GM12865 (cell line): Measurements from ENCODE around the gene SKI.

ENCODE experiments used
- DNase-seq: peaks from one replicate; pipeline ENCODE4 v3.0.0; 2010; ENCODE audit warnings: low read depth
- H3K4me3 ChIP-seq: 2 replicates; pipeline ENCODE4 v1.5.1; 2011; ENCODE audit warnings: mild to moderate bottlenecking, low read depth, low read length, control low read depth
- TF ChIP-seq, protein P1 (sequence below): IDR thresholded peaks from 2 replicates; pipeline ENCODE4 v1.5.1; 2011; ENCODE audit warnings: low read length, control low read depth, low read depth, inconsistent platforms; ENCODE audit not compliant: insufficient read depth; ENCODE audit errors: missing control alignments

Gene SKI

DNA sequence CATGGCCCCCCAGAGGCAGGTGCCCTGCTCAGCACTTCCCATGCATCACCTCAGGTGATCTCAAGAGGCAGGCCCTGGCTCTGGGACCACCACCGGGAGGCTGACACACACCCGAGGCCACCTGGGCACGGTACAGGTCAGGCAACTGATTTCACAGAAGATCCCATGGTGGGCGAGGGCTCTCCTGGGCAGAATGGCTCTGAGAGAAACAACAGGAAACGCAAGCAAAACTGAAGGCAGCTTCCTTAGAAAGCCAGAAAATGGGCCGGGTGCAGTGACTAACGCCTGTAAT lies 11.4 kb upstream of the SKI start:
- TF ChIP-seq, protein P1, sequence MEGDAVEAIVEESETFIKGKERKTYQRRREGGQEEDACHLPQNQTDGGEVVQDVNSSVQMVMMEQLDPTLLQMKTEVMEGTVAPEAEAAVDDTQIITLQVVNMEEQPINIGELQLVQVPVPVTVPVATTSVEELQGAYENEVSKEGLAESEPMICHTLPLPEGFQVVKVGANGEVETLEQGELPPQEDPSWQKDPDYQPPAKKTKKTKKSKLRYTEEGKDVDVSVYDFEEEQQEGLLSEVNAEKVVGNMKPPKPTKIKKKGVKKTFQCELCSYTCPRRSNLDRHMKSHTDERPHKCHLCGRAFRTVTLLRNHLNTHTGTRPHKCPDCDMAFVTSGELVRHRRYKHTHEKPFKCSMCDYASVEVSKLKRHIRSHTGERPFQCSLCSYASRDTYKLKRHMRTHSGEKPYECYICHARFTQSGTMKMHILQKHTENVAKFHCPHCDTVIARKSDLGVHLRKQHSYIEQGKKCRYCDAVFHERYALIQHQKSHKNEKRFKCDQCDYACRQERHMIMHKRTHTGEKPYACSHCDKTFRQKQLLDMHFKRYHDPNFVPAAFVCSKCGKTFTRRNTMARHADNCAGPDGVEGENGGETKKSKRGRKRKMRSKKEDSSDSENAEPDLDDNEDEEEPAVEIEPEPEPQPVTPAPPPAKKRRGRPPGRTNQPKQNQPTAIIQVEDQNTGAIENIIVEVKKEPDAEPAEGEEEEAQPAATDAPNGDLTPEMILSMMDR, result no peak
- no peak for DNase-seq
- no peak overlapping the region for H3K4me3 ChIP-seq

DNA sequence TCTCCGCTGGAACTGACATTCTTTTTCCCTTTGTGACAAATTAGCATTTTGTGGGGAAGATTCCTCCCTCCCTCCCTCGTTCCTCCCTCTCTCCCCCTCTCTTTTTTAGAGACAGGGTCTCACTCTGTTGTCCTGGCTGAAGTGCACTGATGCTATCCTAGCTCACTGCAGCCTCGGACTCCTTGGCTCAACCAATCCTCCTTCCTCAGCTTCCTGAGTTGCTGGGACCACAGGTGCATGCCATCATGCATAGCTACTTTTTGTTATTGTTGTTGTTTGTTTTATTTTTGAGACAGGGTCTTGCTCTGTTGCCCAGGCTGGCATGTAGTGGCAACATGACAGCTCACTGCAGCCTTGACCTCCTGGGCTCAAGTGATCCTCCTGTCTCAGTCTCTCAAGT lies 6.8 kb upstream of the SKI start:
- DNase-seq, result no peak
- TF ChIP-seq, protein P1, result no peak

DNA sequence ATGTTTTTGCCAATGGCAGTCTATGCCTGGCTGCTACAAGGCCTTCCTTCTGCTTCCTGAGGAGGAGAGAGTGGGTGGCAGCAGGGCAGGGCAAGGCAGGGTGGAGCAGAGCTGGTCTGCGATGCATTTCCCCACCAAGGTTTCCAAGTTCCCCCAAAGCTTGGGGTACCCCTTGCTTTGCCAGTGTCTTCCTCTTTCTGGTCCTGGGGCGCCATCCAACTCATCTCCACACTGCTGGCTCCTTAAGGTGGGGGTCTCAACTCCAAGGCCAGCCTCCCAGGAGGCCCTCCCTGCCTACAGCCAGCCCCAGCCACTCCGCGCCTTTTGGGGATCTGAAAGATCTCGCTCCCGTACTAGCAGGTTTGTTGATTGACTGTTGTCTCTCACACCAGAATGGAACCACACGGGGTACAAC lies 3.9 kb upstream of the SKI start:
- H3K4me3 ChIP-seq, result no peak overlapping the region
- TF ChIP-seq, protein P1, result no peak
- DNase-seq, result no peak

More for the DNA sequence above, 6.8 kb upstream of the SKI start:
- no peak overlapping the region for H3K4me3 ChIP-seq

DNA sequence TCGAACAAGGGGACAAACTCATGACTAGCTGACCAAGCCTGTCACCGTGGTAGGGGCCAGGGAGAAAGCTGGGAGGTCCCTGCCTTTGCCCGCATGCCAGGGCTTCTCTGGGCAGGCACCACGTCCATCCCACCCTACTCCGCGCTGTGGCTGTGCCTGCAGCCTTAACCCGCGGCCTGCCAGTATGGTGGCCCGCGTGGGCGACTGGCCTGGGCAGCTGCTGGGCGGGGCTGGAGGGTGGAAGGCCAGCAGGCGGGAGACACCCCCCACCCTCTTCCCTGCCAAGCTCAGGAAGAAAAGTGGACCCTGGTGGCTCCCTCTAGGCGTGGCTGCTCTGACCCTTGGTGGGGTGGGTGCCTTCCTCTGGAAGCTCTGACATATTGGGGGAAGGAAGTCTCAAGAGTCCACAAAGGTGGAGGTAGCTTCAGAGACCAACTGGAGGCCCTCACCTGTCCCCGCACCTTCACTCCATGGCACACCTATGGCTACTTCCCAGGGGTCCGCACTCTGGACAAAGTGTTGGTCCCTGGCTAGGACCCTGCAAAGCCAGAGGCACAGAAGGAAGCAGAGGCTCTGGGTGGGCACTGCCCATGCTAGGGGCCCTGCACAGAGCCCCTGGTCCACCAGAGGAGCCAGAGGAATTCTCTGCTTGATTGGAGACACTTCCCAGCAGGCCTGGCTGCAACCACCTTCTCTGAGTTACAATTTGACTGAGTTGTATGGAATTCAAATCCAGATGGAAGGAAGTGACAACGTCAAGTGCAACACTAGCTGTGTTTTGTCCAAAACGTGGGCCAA lies 3.3 kb upstream of the SKI start:
- no peak overlapping the region for H3K4me3 ChIP-seq
- no peak for DNase-seq
- TF ChIP-seq, protein P1, result no peak

DNA sequence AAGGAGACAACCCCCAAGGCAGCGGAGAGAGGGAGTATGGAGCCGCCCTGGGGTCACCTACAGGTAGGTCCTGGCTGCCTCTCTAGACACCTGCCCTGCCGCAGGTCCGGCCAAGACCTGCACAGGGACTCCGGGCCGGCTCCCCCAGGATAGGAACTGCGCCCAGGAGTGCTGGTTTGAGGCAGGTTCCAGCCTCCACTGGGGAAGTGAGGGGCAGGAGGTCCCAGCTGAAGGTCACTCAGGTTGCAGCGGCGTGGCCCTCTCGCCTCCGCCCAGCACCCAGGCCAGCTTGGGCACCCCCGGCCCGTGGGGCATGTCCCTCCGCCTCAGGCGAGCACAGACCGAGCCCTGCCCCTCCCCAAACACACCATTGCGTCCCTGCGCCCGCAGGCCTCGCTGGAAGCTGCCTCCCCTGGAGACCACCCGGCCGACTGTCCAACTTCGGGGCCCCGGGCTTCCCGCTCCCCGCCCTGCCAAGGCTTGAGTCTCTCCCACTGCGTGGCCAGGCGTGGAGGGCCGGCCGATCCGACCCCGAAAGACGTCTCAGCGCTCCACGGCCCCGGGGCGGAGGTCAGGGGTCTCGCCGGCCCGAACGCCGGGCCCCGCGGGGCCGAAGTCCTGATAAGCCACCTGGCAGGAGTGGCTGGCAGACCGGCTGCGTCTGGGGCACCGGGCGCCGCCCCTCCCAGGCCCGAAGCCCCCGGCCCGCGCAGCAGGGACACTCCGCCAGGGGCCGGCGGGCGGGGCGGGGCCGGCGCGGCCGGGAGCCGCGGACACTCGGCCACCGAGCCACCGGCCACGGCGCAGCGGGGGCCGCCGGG lies 1.4 kb upstream of the SKI start:
- DNase-seq, result no peak
- peak overlapping the region; percentile 64 for H3K4me3 ChIP-seq
- TF ChIP-seq, protein P1, result no peak

DNA sequence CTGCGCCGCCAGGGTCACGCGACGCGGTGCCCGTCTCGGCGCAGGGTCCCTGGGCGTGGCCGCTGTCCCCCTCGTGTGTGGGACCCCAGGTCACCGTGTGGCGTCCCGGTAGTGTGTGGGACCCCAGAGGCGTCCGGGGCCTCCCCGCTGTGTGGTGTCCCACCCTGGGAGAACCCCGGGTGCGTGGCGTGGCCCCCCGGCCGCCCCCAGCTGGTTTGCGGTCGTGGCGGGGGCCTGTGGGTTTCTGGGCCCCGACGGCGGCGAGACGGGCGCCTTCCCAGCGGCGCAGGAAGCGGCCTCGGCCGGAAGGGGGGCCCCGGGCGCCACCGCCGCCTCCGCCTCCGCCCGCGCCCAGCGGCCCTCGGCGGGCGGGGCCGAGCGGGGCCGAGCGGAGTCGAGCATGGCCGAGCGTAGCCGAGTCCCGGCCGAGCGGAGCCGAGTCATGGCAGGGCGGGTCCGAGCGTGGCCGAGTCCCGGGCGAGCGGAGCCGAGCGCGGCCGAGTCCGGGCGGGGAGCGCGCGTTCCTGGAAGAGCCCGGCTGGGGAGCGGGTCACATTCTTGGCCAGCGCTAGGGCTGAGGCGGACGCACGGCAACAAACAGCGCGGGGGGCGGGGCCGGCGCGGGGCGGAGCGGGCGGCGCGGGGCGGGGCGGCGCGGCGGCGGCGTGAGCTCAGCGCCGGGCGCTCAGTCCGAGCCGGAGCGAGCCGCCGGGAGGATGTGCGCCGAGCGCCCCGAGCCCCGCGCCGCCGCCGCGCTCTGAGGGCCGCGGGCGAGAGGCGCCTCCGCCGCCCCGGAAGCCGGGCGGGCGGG lies 568 bp upstream of the SKI start:
- TF ChIP-seq, protein P1, result no peak
- DNase-seq, result peak; percentile 99
- H3K4me3 ChIP-seq, result peak overlapping the region; percentile 64
